ENCODE measurements around the gene RBM10. TPM values are rescaled to one million over a fixed set of nuclear protein-coding genes. Genes with fewer than 3 reads are reported as not detected.

The RBM10 gene
- total RNA-seq, 1 donor from 2014 or later = 29.6 TPM

- Mint-ChIP-seq H3K27me3 (ENCODE audit: low read depth) (no peaks in the 10 kb centered on the region), H3K4me1 (ENCODE audit: low read depth) (peaks cover 27% of the 10 kb centered on the region), H3K4me3 (ENCODE audit: unreplicated experiment) (no peak overlapping the region), H3K9me3 (ENCODE audit: low read depth) (no peaks in the 10 kb centered on the region), H3K36me3 (ENCODE audit: low read depth) (peaks cover 32% of the 10 kb centered on the region), H3K27ac (ENCODE audit: unreplicated experiment) (no peak overlapping the region)
- DNase-seq (ENCODE audit: low spot score) = peak; percentile 66
- TF ChIP-seq CTCF (IDR thresholded peaks at IDR 0.05) = no peak
These were observed 78.6 kb downstream of the RBM10 start for GRCh38 chrX:47223476-47224250.

DNA sequence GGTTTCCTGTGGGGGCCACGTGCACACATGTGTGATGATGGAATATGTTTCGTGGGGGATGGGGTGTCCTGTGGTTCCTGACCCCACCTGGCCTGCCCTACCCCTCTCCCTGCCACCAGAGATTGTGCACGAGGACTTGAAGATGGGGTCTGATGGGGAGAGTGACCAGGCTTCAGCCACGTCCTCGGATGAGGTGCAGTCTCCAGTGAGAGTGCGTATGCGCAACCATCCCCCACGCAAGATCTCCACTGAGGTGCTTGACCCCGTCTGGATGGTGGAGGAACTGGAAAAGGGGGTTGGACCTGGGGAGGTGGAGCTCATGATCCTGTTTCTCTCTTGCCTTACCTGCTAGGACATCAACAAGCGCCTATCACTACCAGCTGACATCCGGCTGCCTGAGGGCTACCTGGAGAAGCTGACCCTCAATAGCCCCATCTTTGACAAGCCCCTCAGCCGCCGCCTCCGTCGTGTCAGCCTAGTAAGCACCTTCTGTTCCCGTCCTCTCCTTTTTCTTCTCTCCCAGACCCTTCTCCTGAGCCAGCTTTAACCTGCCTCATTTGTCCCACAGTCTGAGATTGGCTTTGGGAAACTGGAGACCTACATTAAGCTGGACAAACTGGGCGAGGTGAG lies 79.4 kb downstream of the RBM10 start:
- Mint-ChIP-seq H3K27me3 (ENCODE audit: low read depth) (no peaks in the 10 kb centered on the region), H3K4me1 (ENCODE audit: low read depth) (peaks cover 24% of the 10 kb centered on the region), H3K36me3 (ENCODE audit: low read depth) (peaks cover 35% of the 10 kb centered on the region), H3K27ac (ENCODE audit: unreplicated experiment) (no peak overlapping the region), H3K4me3 (ENCODE audit: unreplicated experiment) (no peak overlapping the region), H3K9me3 (ENCODE audit: low read depth) (no peaks in the 10 kb centered on the region)
- no peak for TF ChIP-seq CTCF (IDR thresholded peaks at IDR 0.05)
- DNase-seq (ENCODE audit: low spot score) = peak; percentile 82

DNA sequence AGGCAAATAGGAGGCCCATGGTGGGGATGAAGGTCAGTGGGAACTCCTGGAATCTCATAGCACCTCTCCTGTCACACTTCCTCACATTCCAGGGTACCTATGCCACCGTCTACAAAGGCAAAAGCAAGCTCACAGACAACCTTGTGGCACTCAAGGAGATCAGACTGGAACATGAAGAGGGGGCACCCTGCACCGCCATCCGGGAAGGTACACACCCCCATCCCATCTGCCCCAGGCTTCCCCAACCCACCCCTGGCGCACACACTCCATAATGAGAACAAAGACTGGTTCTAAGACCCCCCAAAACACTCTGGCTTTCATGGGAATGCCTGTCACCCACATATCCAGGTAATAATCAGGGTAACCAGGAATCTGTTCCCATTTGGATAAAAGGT lies 79.9 kb downstream of the RBM10 start:
- H3K27ac Mint-ChIP-seq (ENCODE audit: unreplicated experiment) = no peak overlapping the region

DNA sequence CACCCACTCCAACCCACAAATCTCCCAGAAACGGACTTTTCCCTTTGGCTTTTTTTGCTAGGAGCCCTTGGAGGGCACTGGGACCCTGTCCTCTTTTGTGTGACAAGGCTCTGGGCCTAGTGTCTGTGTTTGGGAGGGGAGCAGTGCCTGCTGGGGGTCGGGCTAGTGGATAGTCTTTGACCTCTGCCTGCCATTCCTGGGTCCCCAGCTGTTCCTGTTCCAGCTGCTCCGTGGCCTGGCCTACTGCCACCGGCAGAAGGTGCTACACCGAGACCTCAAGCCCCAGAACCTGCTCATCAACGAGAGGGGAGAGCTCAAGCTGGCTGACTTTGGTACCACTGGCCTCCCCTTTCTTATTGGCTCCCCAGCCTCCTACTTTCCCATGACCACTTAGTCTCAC lies 81.0 kb downstream of the RBM10 start:
- TF ChIP-seq CTCF (IDR thresholded peaks at IDR 0.05) = no peak
- no peak overlapping the region for H3K27ac Mint-ChIP-seq (ENCODE audit: unreplicated experiment)

More for the DNA sequence above, 79.9 kb downstream of the RBM10 start:
- Mint-ChIP-seq H3K36me3 (ENCODE audit: low read depth) (peaks cover 36% of the 10 kb centered on the region), H3K4me3 (ENCODE audit: unreplicated experiment) (no peak overlapping the region), H3K9me3 (ENCODE audit: low read depth) (no peaks in the 10 kb centered on the region), H3K4me1 (ENCODE audit: low read depth) (peaks cover 18% of the 10 kb centered on the region), H3K27me3 (ENCODE audit: low read depth) (no peaks in the 10 kb centered on the region)
- no peak for TF ChIP-seq CTCF (IDR thresholded peaks at IDR 0.05)
- peak; percentile 68 for DNase-seq (ENCODE audit: low spot score)

DNA sequence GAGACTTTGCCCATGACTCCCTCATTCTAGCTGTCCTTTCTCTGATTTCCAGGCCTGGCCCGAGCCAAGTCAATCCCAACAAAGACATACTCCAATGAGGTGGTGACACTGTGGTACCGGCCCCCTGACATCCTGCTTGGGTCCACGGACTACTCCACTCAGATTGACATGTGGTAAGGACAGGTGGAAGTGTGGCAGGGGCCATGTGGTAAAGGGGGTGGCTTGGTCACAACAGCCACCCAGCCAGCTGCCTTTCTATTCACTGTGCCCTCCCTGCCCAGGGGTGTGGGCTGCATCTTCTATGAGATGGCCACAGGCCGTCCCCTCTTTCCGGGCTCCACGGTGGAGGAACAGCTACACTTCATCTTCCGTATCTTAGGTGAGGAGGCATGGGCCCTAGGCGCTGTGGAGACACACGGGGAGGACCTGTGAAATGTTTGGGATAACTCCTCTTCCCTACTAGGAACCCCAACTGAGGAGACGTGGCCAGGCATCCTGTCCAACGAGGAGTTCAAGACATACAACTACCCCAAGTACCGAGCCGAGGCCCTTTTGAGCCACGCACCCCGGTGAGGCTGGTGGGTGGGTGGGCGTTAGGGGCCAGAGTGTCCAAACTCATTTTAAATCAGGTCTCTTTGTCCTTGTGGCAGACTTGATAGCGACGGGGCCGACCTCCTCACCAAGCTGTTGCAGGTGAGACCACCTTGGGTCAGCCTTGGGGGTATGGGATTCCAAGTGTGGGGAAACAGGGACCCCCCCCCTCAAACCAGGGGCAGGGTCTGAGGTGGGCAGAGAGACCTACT lies 81.7 kb downstream of the RBM10 start:
- H3K9me3 Mint-ChIP-seq (ENCODE audit: low read depth) = no peaks in the 10 kb centered on the region
- peak; percentile 82 for DNase-seq (ENCODE audit: low spot score)
- H3K27ac Mint-ChIP-seq (ENCODE audit: unreplicated experiment) = no peak overlapping the region
- no peaks in the 10 kb centered on the region for H3K27me3 Mint-ChIP-seq (ENCODE audit: low read depth)
- H3K4me1 Mint-ChIP-seq (ENCODE audit: low read depth) = peaks cover 5% of the 10 kb centered on the region
- no peak for TF ChIP-seq CTCF (IDR thresholded peaks at IDR 0.05)
- no peak overlapping the region for H3K4me3 Mint-ChIP-seq (ENCODE audit: unreplicated experiment)
- peaks cover 39% of the 10 kb centered on the region for H3K36me3 Mint-ChIP-seq (ENCODE audit: low read depth)

More for the DNA sequence above, 81.0 kb downstream of the RBM10 start:
- Mint-ChIP-seq H3K27me3 (ENCODE audit: low read depth) (no peaks in the 10 kb centered on the region), H3K4me1 (ENCODE audit: low read depth) (peaks cover 7% of the 10 kb centered on the region), H3K9me3 (ENCODE audit: low read depth) (no peaks in the 10 kb centered on the region), H3K36me3 (ENCODE audit: low read depth) (peaks cover 39% of the 10 kb centered on the region), H3K4me3 (ENCODE audit: unreplicated experiment) (no peak overlapping the region)
- DNase-seq (ENCODE audit: low spot score) = peak; percentile 58

All from chondrocyte (in vitro differentiated cells).